NCI-H748 treated with DMSO at 0.1 percent for 48 hours (cell line): ENCODE results near the gene SDF4.
"Not testable (repeated sequence)": the region's sequence is repeated elsewhere in the genome, so short reads cannot be mapped to it uniquely, and the experiment has no call there.

Experiments used
- DNase-seq: peaks from one replicate; lab custom pipeline; 2025; lab: John Stamatoyannopoulos, UW

SDF4 gene

GRCh38 chr1:1199141-1199960 is 32.5 kb downstream of the SDF4 start:
- no peak for DNase-seq

DNA sequence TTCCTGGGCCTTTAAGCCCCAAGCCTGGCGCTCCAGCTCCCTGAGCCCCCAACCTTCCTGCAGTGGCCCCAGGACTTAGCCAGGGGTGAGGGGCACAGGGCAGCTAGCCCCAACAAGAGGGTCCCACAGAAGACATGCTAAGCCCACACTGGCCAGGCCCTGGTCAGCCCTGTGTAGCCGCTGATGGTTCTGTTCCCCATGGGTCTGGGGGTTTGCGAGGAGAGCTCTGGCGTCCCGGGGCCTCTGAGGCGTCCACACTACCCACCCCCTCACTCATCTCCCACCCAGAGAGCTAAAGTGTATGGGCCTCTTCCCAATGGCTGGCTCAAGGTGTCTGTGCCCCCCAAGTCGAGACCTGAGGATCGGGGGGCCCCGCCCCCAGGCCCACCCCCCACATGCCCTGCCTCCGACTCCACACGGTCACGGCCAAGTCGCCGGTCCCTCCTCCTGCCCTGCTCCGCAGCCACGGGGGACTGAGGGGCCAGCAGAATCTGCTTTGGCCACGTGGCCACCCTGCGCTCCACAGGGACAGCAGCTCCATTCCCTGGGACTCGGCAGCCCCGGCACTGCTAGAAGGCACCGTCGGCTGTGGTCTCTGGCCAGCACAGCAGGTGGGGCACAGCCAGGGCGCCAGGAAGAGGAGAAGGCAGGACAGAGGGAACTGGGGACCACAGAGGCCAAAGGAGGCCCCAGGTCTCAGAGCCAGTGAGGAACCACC is 33.2 kb downstream of the SDF4 start:
- DNase-seq: no peak

GRCh38 chr1:1197551-1198422 is 34.0 kb downstream of the SDF4 start:
- no peak for DNase-seq

GRCh38 chr1:1197188-1197500 is 34.7 kb downstream of the SDF4 start:
- no peak for DNase-seq

GRCh38 chr1:1196431-1197187 is 35.2 kb downstream of the SDF4 start:
- DNase-seq: no peak

GRCh38 chr1:1195726-1196125 is 36.1 kb downstream of the SDF4 start:
- DNase-seq: not testable (repeated sequence)

DNA sequence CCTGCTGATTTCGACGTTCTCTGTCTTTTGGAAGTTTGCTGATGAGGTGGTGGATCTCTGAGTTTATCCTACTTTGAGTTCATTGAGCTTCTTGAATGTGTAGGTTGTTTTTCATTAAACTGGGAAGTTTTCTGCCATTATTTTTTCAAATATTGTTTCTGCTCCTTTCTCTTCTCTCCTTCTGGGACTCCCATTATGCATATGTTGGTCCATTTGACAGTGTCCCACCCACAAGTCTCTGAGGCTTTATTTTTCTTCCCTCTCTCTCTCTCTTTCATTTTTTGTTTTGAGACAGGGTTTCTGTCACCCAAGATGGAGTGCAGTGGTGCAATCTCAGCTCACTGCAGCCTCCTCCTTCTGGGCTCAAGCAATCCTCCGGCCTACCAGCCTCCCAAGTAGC is 37.1 kb downstream of the SDF4 start:
- no peak for DNase-seq

DNA sequence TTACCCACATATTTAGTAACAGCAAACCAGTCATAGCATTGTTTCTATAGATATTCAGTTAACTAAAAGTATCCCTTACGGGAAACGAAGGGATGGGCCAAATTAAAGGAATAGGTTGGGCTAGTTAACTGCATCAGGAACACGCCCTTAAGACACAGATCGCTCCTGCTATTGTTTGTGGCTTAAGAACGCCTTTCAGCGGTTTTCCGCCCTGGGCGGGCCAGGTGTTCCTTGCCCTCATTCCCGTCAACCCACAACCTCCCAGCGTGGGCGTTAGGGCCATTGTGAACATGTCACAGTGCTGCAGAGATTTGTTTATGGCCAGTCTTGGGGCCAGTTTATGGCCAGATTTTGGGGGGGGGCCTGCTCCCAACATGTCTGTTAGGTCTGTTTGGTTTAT is 40.1 kb downstream of the SDF4 start:
- DNase-seq: no peak

DNA sequence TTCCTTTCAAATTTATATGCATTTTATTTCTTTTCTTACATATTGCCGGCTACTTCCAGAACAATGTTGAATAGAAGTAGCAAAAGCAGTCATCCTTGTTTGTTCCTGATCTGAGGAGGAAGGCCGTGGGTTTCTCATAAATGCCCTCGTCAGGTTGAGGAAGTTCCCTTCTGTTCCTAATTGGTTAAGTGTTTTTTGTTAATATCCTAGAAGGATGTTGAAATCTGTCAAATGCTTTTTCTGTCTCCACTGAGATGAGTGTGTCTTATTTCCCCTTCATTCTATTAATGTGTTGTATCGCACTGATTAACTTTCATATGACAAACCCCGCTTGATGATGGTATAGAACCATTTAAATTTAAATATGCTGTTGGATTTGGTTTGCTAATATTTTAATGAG is 42.7 kb downstream of the SDF4 start:
- DNase-seq: no peak

GRCh38 chr1:1187938-1188337 is 43.9 kb downstream of the SDF4 start:
- DNase-seq: no peak

DNA sequence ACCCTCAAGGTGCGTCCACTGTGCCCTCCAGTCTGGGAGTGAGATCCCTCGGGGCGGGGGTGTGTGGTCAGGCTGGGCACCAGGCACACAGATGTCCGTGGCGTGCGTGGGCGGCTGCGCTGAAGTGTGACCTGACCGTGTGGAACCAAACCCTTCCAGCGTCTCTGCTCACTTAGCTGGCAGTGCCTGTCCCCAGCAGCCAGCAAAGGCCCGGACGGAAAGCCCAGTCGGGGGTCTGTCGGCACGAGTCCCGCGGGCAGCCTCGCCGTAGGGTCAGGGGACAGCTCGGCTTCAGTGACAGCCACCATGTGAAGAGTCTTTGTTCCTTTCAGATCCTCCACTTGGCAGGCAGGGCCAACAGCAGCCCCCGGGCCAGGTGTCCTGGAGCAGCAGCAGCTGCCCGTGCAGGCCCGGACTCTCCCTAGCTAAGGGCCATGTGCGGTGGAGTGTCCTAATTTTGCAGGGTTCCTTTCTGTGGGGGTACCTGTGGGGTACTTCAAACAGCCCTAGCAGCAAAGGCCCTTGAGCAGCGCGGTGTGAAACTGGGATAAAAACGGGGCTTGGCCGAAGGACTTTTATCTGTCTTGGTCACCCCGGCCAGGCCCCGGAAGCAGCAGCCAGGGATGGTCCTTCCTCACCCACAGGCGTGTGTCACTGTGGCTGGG is 46.6 kb downstream of the SDF4 start:
- DNase-seq: no peak

GRCh38 chr1:1183833-1184775 is 47.7 kb downstream of the SDF4 start:
- no peak for DNase-seq

- DNase-seq: no peak
Observed at GRCh38 chr1:1183221-1183747, 48.5 kb downstream of the SDF4 start.

- DNase-seq: no peak
Observed at GRCh38 chr1:1182491-1183220, 49.1 kb downstream of the SDF4 start.

- no peak for DNase-seq
Observed at GRCh38 chr1:1181938-1182410, 49.8 kb downstream of the SDF4 start.

- no peak for DNase-seq
Observed at GRCh38 chr1:1181129-1181937, 50.5 kb downstream of the SDF4 start.

GRCh38 chr1:1179983-1180861 is 51.6 kb downstream of the SDF4 start:
- no peak for DNase-seq
